ENCODE results near the gene UTP4. TPM values are rescaled to one million over a fixed set of nuclear protein-coding genes. Genes with fewer than 3 reads are reported as not detected.
"Not testable (repeated sequence)": the region's sequence is repeated elsewhere in the genome, so short reads cannot be mapped to it uniquely, and the experiment has no call there.

The UTP4 gene
- polyA plus RNA-seq, 1 donor from 2014 or later, result 18.5 TPM

GRCh38 chr16:69126221-69126620 is 6.2 kb upstream of the UTP4 start:
- Histone ChIP-seq H3K4me3 (ENCODE audit: low read length) (no peak overlapping the region), H3K4me2 (ENCODE audit: low read length) (no peak overlapping the region), H3K79me2 (replicated peaks; ENCODE audit: insufficient read depth, low read length) (peaks cover 31% of the 10 kb centered on the region), H3K9ac (ENCODE audit: low read length) (no peak overlapping the region), H3K27me3 (ENCODE audit: insufficient read depth, low read depth, low read length) (no peaks in the 10 kb centered on the region), H3K9me3 (ENCODE audit: low read length) (no peaks in the 10 kb centered on the region), H3K9me2 (ENCODE audit: insufficient read depth, low read length) (no peaks in the 10 kb centered on the region), H3K27ac (ENCODE audit: low read length) (no peak overlapping the region), H4K20me1 (ENCODE audit: insufficient read depth) (no peaks in the 10 kb centered on the region), H2AFZ (ENCODE audit: low read depth, low read length) (no peak overlapping the region), H3F3A (ENCODE audit: insufficient read depth, low read length, poor library complexity, severe bottlenecking) (no peaks in the 10 kb centered on the region), H3K36me3 (ENCODE audit: insufficient read depth, low read length) (no peaks in the 10 kb centered on the region)
- TF ChIP-seq EZH2 (IDR thresholded peaks at IDR 0.05; ENCODE audit: borderline replicate concordance, insufficient read depth, low read length, poor library complexity, severe bottlenecking) (no peak), CTCF (IDR thresholded peaks at IDR 0.05; ENCODE audit: poor library complexity, severe bottlenecking) (no peak), TAF1 (IDR thresholded peaks at IDR 0.05; ENCODE audit: low read depth) (no peak), REST (IDR thresholded peaks at IDR 0.05; ENCODE audit: borderline replicate concordance) (no peak), MXI1 (conservative IDR thresholded peaks at IDR 0.05; ENCODE audit: poor library complexity, severe bottlenecking) (no peak), POLR2AphosphoS5 (IDR thresholded peaks at IDR 0.05) (no peak), SMC3 (conservative IDR thresholded peaks at IDR 0.05; ENCODE audit: poor library complexity) (no peak), RAD21 (conservative IDR thresholded peaks at IDR 0.05) (no peak), EP300 (conservative IDR thresholded peaks at IDR 0.05; ENCODE audit: poor library complexity, severe bottlenecking) (no peak)

- H3K79me2 ChIP-seq (replicated peaks; ENCODE audit: insufficient read depth, low read length), result peaks cover 35% of the 10 kb centered on the region
- not testable (repeated sequence) for H3K27ac ChIP-seq (ENCODE audit: low read length); H4K20me1 ChIP-seq (ENCODE audit: insufficient read depth)
Observed at GRCh38 chr16:69126801-69127200, 5.6 kb upstream of the UTP4 start.

GRCh38 chr16:69127966-69128510 is 4.4 kb upstream of the UTP4 start:
- Histone ChIP-seq H3K4me2 (ENCODE audit: low read length) (no peak overlapping the region), H3K27me3 (ENCODE audit: insufficient read depth, low read depth, low read length) (no peaks in the 10 kb centered on the region), H3F3A (ENCODE audit: insufficient read depth, low read length, poor library complexity, severe bottlenecking) (no peaks in the 10 kb centered on the region), H3K9me3 (ENCODE audit: low read length) (no peaks in the 10 kb centered on the region), H3K79me2 (replicated peaks; ENCODE audit: insufficient read depth, low read length) (peaks cover 36% of the 10 kb centered on the region), H3K27ac (ENCODE audit: low read length) (no peak overlapping the region), H3K9ac (ENCODE audit: low read length) (no peak overlapping the region), H3K36me3 (ENCODE audit: insufficient read depth, low read length) (no peaks in the 10 kb centered on the region), H3K9me2 (ENCODE audit: insufficient read depth, low read length) (no peaks in the 10 kb centered on the region), H3K4me3 (ENCODE audit: low read length) (no peak overlapping the region), H2AFZ (ENCODE audit: low read depth, low read length) (no peak overlapping the region), H4K20me1 (ENCODE audit: insufficient read depth) (no peaks in the 10 kb centered on the region)
- TF ChIP-seq EZH2 (IDR thresholded peaks at IDR 0.05; ENCODE audit: borderline replicate concordance, insufficient read depth, low read length, poor library complexity, severe bottlenecking), result no peak
- no peak for TF ChIP-seq EP300 (conservative IDR thresholded peaks at IDR 0.05; ENCODE audit: poor library complexity, severe bottlenecking)
- no peak for TF ChIP-seq TAF1 (IDR thresholded peaks at IDR 0.05; ENCODE audit: low read depth)
- no peak for TF ChIP-seq SMC3 (conservative IDR thresholded peaks at IDR 0.05; ENCODE audit: poor library complexity)
- no peak for TF ChIP-seq POLR2AphosphoS5 (IDR thresholded peaks at IDR 0.05)

More at GRCh38 chr16:69126801-69127200, 5.6 kb upstream of the UTP4 start:
- not testable (repeated sequence) for H3K9ac ChIP-seq (ENCODE audit: low read length); H3K4me3 ChIP-seq (ENCODE audit: low read length); H3F3A ChIP-seq (ENCODE audit: insufficient read depth, low read length, poor library complexity, severe bottlenecking); H3K36me3 ChIP-seq (ENCODE audit: insufficient read depth, low read length); H2AFZ ChIP-seq (ENCODE audit: low read depth, low read length); H3K4me2 ChIP-seq (ENCODE audit: low read length); H3K9me2 ChIP-seq (ENCODE audit: insufficient read depth, low read length); H3K9me3 ChIP-seq (ENCODE audit: low read length); H3K27me3 ChIP-seq (ENCODE audit: insufficient read depth, low read depth, low read length)
